GM18861 (cell line): Measurements from ENCODE around the gene PPP5C.
"Not testable (repeated sequence)": the region's sequence is repeated elsewhere in the genome, so short reads cannot be mapped to it uniquely, and the experiment has no call there.

Experiments
- ATAC-seq: cut with Tn5 transposase; IDR thresholded peaks from one replicate; pipeline ENCODE4 v1.9.1; 2021; ENCODE audit not compliant: unreplicated experiment

PPP5C gene

DNA sequence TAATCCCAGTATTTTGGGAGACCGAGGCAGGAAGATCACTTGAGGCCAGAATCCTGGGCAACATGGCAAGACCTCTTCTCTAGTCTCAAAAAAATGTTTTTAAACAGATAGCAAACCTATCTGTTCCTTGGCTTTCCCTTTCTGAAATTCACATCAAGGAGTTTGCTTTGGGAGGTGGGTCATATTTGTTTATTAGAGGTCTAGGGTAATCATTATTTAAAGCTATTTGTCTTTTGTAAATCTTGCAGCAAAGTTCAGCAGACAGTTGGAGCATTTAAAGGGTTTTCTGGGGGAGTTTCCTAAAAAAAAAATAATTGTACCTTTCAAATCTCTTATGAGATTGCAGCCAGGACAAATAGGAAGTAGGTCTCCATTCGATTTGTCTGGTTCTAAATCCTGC is 17.5 kb downstream of the PPP5C start:
- ATAC-seq = no peak

DNA sequence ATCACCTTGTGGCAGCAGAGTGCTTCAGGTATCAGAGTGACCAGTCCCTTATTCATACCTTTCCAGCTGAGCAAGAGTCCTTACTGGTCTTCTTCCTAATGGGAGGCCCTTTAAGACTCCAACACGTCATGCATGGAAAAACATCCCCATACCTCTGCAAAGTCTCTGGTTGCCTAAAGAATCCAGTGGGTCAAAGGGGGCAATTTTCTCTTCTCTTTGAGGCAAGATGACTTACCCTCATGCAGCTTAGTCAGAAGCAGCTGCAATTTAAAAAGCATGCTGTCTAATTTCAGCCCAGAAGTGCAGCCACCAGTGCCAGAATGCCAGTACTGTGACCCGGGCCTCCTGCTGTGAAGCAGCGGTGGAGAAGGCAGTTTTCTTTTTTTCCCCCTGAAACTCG is 18.7 kb downstream of the PPP5C start:
- no peak for ATAC-seq

DNA sequence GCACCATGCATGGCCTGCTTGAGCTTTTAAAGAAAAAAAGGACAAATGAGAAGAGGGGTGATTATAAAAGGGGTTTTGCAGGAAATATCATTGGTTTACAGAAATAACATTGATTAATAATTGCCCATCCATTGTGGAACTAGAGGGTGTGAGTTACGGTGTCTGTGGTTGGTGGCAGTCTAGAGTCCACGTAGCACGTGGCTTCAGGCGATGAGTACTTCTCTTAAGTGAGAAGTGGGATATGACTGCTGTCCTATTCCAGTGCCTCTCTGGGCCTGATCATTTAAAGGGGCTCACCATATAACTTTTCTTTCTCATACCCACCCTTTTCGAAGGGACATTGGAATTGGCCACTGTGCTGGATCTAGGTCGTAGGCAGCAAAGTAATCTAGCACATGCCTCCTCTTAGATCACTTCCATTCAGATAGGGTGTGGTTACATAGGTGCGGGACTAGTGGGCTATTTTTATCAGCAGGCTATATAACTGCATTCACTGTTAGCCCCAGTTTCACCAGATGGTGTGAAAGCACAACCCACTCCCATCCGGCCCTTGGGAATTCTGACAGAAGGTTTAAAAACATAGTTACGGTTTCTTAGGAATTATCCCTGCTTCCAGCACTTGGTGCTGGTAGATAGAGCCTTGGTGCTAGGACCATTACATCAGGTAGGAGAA is 19.9 kb downstream of the PPP5C start:
- no peak for ATAC-seq

GRCh38 chr19:46367426-46367825 is 20.5 kb downstream of the PPP5C start:
- no peak for ATAC-seq

DNA sequence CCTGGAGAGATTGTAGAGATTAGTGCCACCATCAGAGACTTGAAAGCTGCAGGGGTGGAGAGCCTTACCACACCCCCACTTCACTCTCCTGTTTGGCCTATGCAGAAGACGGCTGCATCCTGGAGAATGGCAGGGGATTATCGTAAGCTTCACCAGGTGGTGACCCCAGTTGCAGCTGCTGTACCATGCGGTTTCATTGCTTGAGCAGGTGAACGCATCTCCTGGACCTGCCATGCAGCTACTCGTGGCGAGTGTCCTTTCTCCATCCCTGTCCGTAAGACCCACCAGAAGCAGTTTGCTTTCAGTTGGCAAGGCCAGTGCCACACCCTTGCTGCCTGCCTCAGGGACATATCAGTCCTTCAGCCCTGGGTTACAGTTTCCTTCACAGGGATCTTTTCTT is 21.2 kb downstream of the PPP5C start:
- no peak for ATAC-seq

DNA sequence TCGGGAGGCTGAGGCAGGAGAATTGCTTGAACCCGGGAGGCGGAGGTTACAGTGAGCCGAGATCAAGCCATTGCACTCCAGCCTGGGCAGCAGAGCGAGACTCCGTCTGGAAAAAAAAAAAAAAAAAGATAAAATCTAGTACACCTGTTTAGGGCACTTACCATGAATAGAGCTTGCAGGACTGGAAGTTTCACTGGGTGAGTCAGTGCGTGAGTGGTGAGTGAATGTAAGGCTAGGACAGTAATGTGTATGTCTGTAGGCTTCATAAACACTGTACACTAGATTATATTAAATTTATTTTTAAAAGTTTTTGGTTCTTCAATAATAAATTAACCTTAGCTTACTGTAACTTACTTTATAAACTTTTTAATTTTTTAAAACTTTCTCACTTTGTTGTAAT is 22.9 kb downstream of the PPP5C start:
- ATAC-seq = no peak

GRCh38 chr19:46371371-46371901 is 24.5 kb downstream of the PPP5C start:
- ATAC-seq = no peak

DNA sequence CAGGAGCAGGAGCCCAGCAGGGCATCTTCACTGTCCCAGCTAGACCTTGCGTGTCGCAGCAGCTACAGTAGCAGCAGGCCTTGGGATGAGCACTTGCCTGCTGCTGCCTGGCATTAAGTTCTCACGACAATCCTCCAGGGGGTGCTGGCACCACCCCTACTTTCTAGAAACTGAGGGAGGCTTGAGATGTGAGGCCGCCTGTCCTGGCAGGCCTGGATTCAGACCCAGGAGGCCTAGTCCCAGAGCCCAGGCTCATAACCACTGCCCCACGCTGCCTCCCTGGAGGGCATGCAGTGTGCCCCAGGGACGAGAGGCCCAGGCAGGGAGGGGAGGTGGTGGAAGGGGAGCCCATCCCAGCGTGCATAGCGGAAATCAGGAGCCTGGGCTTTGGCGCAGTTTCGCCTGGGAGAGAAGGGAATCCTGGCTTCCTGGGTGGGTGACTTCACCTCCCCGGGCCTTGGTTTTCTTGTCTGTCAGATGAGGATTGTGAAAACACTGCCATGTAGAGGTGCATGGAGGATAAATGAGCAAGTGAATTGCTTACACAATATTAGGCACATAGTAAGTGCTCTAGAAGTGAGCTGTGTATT is 26.1 kb downstream of the PPP5C start:
- no peak for ATAC-seq

GRCh38 chr19:46373491-46374359 is 26.8 kb downstream of the PPP5C start:
- ATAC-seq = no peak

GRCh38 chr19:46374536-46375475 is 27.9 kb downstream of the PPP5C start:
- no peak for ATAC-seq

GRCh38 chr19:46375476-46376067 is 28.7 kb downstream of the PPP5C start:
- ATAC-seq = not testable (repeated sequence)

DNA sequence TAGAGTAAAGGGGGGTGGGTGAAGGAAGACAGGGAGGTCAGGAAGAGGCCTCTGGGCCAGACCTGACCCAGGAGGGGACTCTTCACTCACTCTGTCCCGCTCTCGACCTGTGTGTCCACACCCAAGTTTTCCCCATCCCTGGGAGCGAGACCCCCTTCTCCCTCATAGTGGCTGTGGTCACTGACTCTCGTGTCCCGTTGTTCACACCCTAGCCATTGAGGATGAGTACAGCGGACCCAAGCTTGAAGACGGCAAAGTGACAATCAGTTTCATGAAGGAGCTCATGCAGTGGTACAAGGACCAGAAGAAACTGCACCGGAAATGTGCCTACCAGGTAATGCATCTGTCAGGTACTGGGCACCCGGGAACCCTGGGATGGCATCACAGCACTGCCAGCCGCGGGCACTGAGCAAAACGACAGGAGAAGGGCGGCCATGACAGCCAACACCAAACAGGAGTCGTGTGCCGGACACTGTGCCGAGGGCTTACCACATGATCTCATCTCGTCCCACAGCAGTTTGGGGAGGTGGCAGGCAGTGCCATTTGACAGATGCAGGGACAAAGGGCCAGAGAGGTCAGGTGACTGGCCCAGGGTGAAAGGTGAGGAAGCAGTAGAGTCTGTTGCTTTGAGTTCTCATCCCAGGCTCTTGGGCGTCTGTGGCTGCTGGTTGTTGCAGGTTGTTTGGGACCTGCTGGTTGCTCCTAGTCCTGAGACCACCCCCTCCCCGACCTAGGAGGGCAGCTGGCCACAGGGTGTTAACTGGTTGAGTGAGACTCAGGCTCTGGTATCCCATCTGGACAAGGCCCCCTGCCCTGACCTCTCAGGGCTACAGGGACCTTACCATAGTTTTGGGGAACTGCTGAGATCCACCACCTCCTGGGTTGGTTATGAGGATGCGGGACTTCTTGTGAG is 29.6 kb downstream of the PPP5C start:
- ATAC-seq = no peak

- no peak for ATAC-seq
Measured at GRCh38 chr19:46378268-46378667, 31.4 kb downstream of the PPP5C start.

DNA sequence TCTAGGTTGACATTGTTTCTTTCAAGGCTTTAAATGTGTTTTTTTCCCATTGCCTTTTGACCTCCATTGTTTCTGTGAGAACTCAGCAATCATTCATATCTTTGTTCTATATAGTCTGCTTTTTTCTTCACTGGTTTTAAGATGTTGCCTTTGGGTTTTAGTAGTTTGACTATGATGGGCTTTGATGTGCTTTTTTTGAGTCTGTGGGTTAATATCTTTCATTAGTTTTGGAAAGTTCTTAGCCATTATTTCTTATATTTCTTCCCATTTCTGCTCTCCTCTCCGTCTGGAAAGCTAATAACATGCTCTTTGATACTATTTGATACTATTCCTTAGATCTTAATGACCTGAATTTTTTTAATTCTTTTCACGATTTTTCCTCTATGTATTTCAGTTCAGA is 33.8 kb downstream of the PPP5C start:
- ATAC-seq = no peak

- ATAC-seq = no peak
Measured at GRCh38 chr19:46381346-46381745, 34.5 kb downstream of the PPP5C start.

- ATAC-seq = no peak
Measured at GRCh38 chr19:46381756-46382345, 35.0 kb downstream of the PPP5C start.

DNA sequence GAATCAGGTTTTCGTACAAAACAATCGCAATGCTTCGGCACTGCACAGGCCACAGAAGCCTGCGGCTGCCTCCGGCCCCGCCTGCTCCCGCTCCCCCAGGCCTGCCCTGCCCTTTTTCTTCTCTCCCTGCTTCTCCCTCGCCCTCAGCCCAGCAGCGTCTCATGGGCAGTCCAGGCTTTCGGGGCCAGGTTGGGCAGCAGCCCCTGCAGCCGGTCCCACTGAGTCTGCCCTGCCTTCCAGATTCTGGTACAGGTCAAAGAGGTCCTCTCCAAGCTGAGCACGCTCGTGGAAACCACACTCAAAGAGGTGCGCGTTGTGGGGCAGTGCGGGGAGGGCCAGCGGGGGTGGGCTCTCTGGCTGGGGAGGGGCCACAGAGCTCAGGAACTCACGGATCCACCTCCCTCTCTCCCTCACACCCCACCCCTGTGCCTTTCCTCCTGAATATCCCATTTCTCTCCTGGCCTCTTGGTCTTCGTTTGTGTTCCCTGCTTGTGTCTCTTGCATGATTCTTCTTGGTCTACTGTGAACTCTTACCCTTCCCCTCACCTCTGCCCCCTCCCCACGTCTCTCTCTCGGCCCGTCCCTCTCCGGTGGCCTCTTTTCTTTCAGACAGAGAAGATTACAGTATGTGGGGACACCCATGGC is 36.4 kb downstream of the PPP5C start:
- no peak for ATAC-seq

DNA sequence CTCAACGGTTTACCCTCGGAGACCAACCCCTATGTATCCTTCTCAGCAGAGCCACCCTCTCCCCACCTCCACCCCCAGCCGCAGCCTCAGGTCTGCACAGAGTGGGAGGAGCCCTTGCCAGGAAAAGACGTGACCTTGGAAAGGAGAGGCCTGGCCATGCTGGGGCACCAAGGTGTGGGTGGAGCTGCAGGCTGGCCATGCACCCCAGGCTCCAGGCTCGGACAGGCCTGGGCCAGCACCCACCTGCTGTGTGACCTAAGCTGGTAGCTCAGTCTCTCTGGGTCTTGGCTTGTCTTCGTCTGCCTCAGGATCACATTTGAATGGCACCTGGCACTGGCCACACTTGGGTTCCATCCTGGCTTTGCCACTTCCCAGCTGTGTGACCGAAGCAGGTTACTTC is 37.0 kb downstream of the PPP5C start:
- ATAC-seq = no peak
